Adrenal gland (tissue), 12 donors: Measurements from ENCODE around the gene MRPL53. TPM values are rescaled to one million over a fixed set of nuclear protein-coding genes. Genes with fewer than 3 reads are reported as not detected.
A peak's percentile ranks its signal among the peaks of the same experiment; 100 is the strongest.
"Not testable (repeated sequence)": the region's sequence is repeated elsewhere in the genome, so short reads cannot be mapped to it uniquely, and the experiment has no call there.

Source experiments
- DNase-seq, 7 donors: peaks; one replicate each; pipeline ENCODE4 v3.0.0-alpha.2; 2019 to 2020
- H3K27ac ChIP-seq, 5 donors: fragments of 200-600 bp; sonication (generic) in 4 of 5; 1 replicate in 3 of 5; 2 replicates in 2 of 5; pipeline versions ENCODE4 v1.5.1 to v1.8.0; 2016 to 2020; ENCODE audit warnings: mild to moderate bottlenecking in 1 of 5
- H3K27me3 ChIP-seq: fragments of 200-600 bp; 2 replicates; pipeline ENCODE4 v1.8.0; 2021
- H3K36me3 ChIP-seq, 2 donors: fragments of 200-600 bp; replicated peaks in 1 of 2; 1 replicate in 1 of 2; 2 replicates in 1 of 2; pipeline versions ENCODE4 v1.5.1 to v1.8.0; 2018 to 2022
- H3K4me1 ChIP-seq, 2 donors: fragments of 200-600 bp; replicated peaks in 1 of 2; 1 replicate in 1 of 2; 2 replicates in 1 of 2; pipeline versions ENCODE4 v1.5.1 to v1.8.0; 2018 to 2021
- H3K4me3 ChIP-seq, 4 donors: fragments of 200-600 bp; sonication (generic) in 3 of 4; one replicate each; pipeline ENCODE4 v1.5.1; 2016 to 2018
- H3K9me3 ChIP-seq, 3 donors: fragments of 200-600 bp; sonication (generic) in 1 of 3; replicated peaks in 1 of 3; 1 replicate in 2 of 3; 2 replicates in 1 of 3; pipeline versions ENCODE4 v1.5.1 to v1.8.0; 2016 to 2021
- CTCF ChIP-seq, 6 experiments: fragments of 450-650 bp in 4 of 6; fragments of 200-600 bp in 2 of 6; sonication (generic) in 1 of 6; IDR thresholded peaks; 1 replicate in 5 of 6; 2 replicates in 1 of 6; pipeline versions ENCODE4 v1.5.1 to v1.8.0; 2016 to 2021; ENCODE audit warnings: antibody characterized with exemption in 6 of 6, mild to moderate bottlenecking in 2 of 6, moderate library complexity in 1 of 6
- POLR2A ChIP-seq, 2 donors: fragments of 450-650 bp; IDR thresholded peaks; one replicate each; pipeline ENCODE4 v1.6.1; 2017; ENCODE audit warnings: antibody characterized with exemption in 2 of 2, mild to moderate bottlenecking in 2 of 2, moderate library complexity in 1 of 2
- WGBS, 4 donors: extraction: QIAGEN DNeasy Blood & Tissue Kit in 2 of 4; methylation state at CpG; one replicate each; pipeline versions ENCODE4 v1.1.5 to v1.1.7; 2013 to 2017; 5-methylcytosine and 5-hydroxymethylcytosine counted together
- intact Hi-C, 2 donors: fragments of 100-400 bp; cut with DNase I; formaldehyde crosslinking; loops; one replicate each; pipeline versions ENCODE4 v1.14.1 to v1.15.0; 2022 to 2023
- polyA plus RNA-seq, 3 donors: library from polyadenylated mRNA; stranded (reverse); fragments of 200-250 nt in 2 of 3; fragments of 350-450 nt in 1 of 3; fragmentation: Illumina TruSeq in 1 of 3; extraction: RNeasy Lipid Tissue Mini Kit (QIAGEN cat#74804) in 1 of 3; gene quantifications; one replicate each; pipeline ENCODE4 v1.2.3, GENCODE V29; 2013 to 2014
- total RNA-seq, 9 donors: library from RNA; depleted of rRNA in 4 of 9; stranded (reverse); fragments of >200 nt in 4 of 9; fragments of 120-200 nt in 1 of 9; fragmentation: NEBNext Ultra II Directional in 1 of 9; extraction: Animal tissue kit (Norgen Biotek cat#: 25700) in 1 of 9; gene quantifications; one replicate each; pipeline versions ENCODE4 v1.1.0 to v1.2.4, GENCODE V29; 2013 to 2023
- donor health status: healthy with polysubstance abuse.
- donor health status: Bipolar disorder and iron deficiency.
- donor health status: DM: yes; HTN: yes; CAD: no.
- donor health status: DM: no; HTN: no; CAD: no.
- donor health status: DM: no; HTN: no; CAD: no.
- donor health status: DM: yes; HTN: yes; CAD: no.

The MRPL53 gene
- total and polyA plus RNA-seq, 12 donors, result 26.4 to 191 (median 135) TPM

GRCh38 chr2:74474481-74474880, 2.0 kb upstream of the MRPL53 start:
- Histone ChIP-seq H3K4me1 (peaks cover 9 to 16% of the 10 kb centered on the region in 2 donors), H3K36me3 (peaks cover 0 to 20% of the 10 kb centered on the region in 2 donors), H3K4me3 (no peak overlapping the region), H3K9me3 (no peaks in the 10 kb centered on the region), H3K27me3 (no peaks in the 10 kb centered on the region), H3K27ac (no peak overlapping the region)
- no peak for TF ChIP-seq CTCF (IDR thresholded peaks at IDR 0.05)
- no peak for TF ChIP-seq POLR2A (IDR thresholded peaks at IDR 0.05)
- 90 to 95% (median 94%) methylated on average over 5 to 6 of the region's 6 CpGs for WGBS, 4 donors
- intact Hi-C loops, result no loop called here
- no peak for DNase-seq

DNA sequence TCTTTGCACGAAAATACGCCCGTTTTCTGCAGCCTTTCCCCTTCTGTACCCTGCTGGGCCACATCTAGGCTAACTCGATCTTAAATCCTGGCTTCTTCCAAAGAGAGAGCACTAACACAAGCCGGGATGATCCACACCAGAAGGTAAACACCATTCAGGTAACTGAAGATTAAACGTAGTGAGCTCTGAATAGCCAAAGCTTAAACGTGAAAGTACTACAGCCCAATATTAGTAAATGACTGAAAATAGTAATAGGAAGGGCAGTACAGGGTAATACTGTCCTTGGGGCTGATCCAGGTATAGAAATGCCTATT, 422 bp upstream of the MRPL53 start:
- no peak for TF ChIP-seq POLR2A (IDR thresholded peaks at IDR 0.05)
- no peak for TF ChIP-seq CTCF (IDR thresholded peaks at IDR 0.05)
- peak overlapping the region in 3 of 4 donors; percentile 43 to 72 (median 45) for H3K4me3 ChIP-seq
- peaks cover 9 to 16% of the 10 kb centered on the region in 2 donors for H3K4me1 ChIP-seq
- H3K27ac ChIP-seq, result peak overlapping the region; percentile 57 to 96 (median 87)
- 7 to 13% (median 7%) methylated on average over 7 of the region's 7 CpGs for WGBS, 4 donors
- no peak for DNase-seq
- H3K36me3 ChIP-seq, result peaks cover 0 to 15% of the 10 kb centered on the region in 2 donors
- H3K9me3 ChIP-seq, result no peaks in the 10 kb centered on the region
- intact Hi-C loops, result no loop called here
- no peaks in the 10 kb centered on the region for H3K27me3 ChIP-seq

DNA sequence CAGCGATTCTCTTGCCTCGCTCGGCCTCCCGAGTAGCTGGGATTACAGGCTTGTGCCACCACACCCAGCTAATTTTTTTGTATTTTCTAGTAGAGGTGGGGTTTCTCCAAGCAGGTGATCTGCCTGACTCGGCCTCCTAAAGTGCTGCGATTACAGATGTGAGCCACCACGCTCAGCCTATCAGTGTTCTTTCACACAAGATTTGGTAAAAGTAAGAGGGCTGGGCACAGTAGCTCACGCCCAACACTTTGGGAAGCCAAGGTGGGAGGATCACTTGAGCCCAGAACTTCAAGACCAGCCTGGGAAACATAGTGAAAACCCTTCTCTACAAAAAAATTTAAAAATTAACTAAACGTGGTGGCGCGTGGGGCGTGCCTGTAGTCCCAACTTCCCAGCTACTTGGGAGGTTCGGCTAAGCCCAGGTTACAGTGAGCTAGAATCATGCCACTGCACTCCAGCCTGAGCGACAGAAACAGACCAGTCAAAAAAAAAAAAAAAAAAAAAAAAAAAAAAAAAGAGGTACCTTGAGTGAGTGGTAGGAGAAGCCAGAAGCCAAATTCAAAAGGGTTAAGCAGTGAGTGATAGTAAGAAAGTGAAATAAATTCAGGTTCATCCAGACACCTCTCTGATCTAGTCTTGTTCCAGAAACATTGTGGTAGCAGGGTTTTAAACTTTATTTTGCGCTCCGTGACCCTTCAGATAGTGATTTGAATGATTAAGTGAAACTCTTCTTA, 981 bp downstream of the MRPL53 start:
- WGBS, 4 donors, result 43 to 51% (median 46%) methylated on average over 16 of the region's 16 CpGs
- Histone ChIP-seq H3K27me3 (no peaks in the 10 kb centered on the region), H3K4me3 (peak overlapping the region in 3 of 4 donors; percentile 43 to 72 (median 45)), H3K9me3 (no peaks in the 10 kb centered on the region), H3K27ac (peak overlapping the region; percentile 57 to 96 (median 87)), H3K4me1 (peaks cover 9 to 16% of the 10 kb centered on the region in 2 donors), H3K36me3 (peaks cover 0 to 15% of the 10 kb centered on the region in 2 donors)
- TF ChIP-seq CTCF (IDR thresholded peaks at IDR 0.05), result no peak
- intact Hi-C loops, result no loop called here
- DNase-seq, result peak in 1 of 7 donors; percentile 22

DNA sequence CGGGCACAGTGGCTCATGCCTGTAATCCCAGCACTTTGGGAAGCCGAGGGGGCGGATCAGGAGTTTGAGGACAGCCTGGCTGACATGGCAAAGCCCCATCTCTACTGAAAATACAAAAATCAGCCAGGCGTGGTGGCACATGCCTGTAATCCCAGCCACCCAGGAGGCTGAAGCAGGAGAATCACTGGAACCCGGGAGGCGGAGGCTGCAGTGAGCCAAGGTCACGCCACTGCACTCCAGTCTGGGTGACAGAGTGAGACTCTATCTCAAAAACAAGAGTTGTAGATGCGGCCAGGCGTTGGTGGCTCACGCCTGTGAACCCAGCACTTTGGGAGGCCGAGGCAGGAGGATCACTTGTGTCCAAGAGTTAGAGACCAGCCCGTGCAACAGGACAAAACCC, 1.7 kb downstream of the MRPL53 start:
- H3K27ac ChIP-seq, result peak overlapping the region in 1 of 5 donors; percentile 27
- DNase-seq, intact Hi-C loops: not testable (repeated sequence)

DNA sequence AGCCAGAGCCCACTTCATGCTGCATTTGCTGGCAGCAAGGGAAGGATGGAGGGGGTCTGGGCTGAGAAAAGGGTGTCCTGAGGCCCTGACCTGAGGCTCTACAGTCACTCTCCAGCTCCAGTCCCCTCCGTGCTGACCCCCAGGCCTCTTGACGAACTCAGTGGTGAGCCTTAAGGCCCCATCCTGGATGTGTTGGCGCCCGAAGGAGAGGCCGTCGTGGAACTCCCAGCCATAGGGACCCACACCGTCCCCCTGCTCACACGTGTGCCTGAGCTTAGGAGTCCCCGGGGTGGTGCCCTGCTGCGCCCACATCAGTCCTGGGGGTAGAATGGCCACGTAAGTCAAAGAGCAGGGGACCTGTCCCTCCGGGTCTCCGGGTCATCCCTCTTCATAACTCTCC, 8.1 kb downstream of the MRPL53 start:
- Histone ChIP-seq H3K27ac (peak overlapping the region in 3 of 5 donors; percentile 84 to 88 (median 87)), H3K27me3 (no peaks in the 10 kb centered on the region), H3K4me3 (peak overlapping the region; percentile 66 to 98 (median 90)), H3K9me3 (no peaks in the 10 kb centered on the region), H3K4me1 (peaks cover 6 to 17% of the 10 kb centered on the region in 2 donors), H3K36me3 (peaks cover 0 to 20% of the 10 kb centered on the region in 2 donors)
- DNase-seq, result no peak
- TF ChIP-seq POLR2A (IDR thresholded peaks at IDR 0.05) (no peak), CTCF (IDR thresholded peaks at IDR 0.05) (no peak)
- 0 to 5% (median 4%) methylated on average over 4 to 13 of the region's 13 CpGs for WGBS, 4 donors
- intact Hi-C loops, result no loop called here

More for the DNA sequence above, 1.7 kb downstream of the MRPL53 start:
- not testable (repeated sequence) for H3K4me3 ChIP-seq, H3K27me3 ChIP-seq, H3K9me3 ChIP-seq
- Histone ChIP-seq H3K36me3 (peaks cover 0 to 15% of the 10 kb centered on the region in 2 donors), H3K4me1 (peaks cover 9 to 21% of the 10 kb centered on the region in 2 donors)
- WGBS, 4 donors, result 87 to 91% (median 89%) methylated on average over 8 to 12 of the region's 12 CpGs
